Cardiac fibroblast (primary cell): ENCODE results near the gene RMI1.
A peak's percentile ranks its signal among the peaks of the same experiment; 100 is the strongest.

ENCODE experiments used
- DNase-seq, 2 donors: peaks; one replicate each; pipeline versions ENCODE4 v3.0.0 to v3.0.0-alpha.2; 2010; ENCODE audit warnings: low read depth in 2 of 2
- H3K4me3 ChIP-seq, 2 donors: replicated peaks in 1 of 2; 1 replicate in 1 of 2; 2 replicates in 1 of 2; pipeline ENCODE4 v1.5.1; 2011; ENCODE audit warnings: low read depth in 2 of 2, low read length in 2 of 2, mild to moderate bottlenecking in 2 of 2, moderate library complexity in 1 of 2
- TF ChIP-seq, protein P1 (sequence below): IDR thresholded peaks from one replicate; pipeline ENCODE4 v1.5.1; 2011; ENCODE audit warnings: low read depth, mild to moderate bottlenecking, low read length, inconsistent platforms

The RMI1 gene

DNA sequence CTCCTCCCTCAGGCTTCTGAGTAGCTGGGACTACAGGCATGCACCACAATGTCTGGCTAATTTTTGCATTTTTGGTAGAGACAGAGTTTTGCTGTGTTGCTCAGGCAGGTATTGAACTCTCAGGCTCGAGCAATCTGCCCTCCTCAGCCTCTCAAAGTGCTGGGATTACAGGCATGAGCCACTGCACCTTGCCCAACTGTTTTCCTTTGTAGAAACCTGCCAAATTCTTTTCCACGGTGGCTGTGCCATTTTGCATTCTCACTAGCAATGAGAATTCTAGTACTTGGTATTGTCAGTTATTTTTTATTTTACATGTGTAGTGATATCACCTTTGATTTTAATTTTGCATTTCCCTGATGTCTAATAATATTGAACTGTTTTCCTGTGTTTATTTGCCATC is 7.8 kb downstream of the RMI1 start:
- TF ChIP-seq, protein P1, sequence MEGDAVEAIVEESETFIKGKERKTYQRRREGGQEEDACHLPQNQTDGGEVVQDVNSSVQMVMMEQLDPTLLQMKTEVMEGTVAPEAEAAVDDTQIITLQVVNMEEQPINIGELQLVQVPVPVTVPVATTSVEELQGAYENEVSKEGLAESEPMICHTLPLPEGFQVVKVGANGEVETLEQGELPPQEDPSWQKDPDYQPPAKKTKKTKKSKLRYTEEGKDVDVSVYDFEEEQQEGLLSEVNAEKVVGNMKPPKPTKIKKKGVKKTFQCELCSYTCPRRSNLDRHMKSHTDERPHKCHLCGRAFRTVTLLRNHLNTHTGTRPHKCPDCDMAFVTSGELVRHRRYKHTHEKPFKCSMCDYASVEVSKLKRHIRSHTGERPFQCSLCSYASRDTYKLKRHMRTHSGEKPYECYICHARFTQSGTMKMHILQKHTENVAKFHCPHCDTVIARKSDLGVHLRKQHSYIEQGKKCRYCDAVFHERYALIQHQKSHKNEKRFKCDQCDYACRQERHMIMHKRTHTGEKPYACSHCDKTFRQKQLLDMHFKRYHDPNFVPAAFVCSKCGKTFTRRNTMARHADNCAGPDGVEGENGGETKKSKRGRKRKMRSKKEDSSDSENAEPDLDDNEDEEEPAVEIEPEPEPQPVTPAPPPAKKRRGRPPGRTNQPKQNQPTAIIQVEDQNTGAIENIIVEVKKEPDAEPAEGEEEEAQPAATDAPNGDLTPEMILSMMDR, result no peak
- H3K4me3 ChIP-seq, result no peak overlapping the region
- no peak for DNase-seq

DNA sequence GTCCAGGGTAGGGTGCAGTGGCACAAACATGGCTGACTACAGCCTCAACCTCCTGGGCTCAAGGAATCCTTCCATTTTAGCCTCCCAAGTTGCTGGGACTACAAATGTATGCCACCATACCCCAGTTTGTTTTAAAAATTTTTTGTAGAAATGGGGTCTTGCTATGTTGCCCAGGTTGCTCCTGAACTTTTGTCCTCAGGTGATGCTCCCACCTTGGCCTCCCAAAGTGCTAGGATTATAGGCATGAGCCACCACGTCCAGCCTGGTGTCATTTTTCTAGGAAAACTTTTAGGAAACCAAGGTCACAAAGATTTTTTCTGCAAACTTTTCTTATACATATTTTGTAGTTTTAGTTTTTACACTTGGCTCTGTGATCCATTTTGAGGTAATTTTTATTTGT is 10.8 kb downstream of the RMI1 start:
- H3K4me3 ChIP-seq, result no peak overlapping the region
- TF ChIP-seq, protein P1, result no peak
- no peak for DNase-seq

DNA sequence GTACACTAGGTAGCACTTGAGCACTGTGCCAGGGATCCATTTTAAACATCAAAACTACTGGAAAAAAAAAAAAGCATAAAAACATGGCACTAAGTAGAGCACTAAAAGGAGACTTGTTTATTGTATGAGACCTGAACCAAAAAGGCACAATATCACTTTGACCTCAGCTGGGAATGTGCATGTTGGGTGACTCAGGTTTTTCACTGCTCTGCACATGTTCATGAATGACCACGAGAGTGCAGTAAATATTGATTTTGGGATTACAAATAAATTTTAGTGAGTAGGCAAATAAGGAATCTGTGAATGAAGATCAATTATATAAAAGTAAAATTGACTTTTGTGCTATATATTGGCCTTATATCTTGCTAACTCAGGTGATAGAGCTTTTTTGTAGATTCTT is 11.8 kb downstream of the RMI1 start:
- TF ChIP-seq, protein P1, result no peak
- peak in 1 of 2 donors; percentile 39 for DNase-seq
- H3K4me3 ChIP-seq, result no peak overlapping the region

DNA sequence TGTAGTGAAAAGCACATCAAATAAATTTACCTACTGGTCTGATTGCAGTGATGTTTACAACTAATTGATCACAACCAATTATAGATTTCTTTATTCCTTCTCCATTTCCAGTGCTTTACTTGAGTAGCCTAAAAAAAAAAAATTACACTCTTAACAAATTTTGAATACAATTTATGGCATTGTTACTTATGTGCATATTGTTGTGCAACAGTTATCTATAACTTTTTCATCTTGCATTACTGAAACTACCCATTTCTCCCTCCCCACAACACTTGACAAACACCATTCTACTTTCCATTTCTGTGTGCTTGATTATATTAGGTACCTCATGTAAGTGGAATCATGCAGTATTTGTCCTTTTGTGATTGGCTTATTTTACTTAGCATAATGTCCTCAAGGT is 12.3 kb downstream of the RMI1 start:
- DNase-seq, result no peak
- H3K4me3 ChIP-seq, result no peak overlapping the region
- TF ChIP-seq, protein P1, result no peak

DNA sequence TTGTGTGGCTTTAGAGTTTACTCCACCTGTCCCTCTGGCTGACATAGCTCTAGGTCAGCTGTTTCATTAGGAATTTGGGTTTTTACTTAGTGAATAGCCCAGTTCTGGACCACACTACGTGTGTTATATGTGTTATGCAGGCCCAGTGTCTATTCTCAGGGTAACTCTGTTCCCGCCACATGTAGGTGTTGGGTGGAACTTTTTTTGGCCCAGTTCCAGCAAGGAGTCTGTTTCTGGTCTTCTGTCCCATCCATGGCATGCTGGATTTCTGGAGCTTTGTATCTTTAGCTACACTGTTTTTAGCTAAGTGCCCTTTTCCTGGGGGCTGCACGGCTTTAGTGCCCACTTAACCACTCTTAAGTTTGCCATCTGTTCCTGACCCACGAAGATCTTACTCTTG is 15.5 kb downstream of the RMI1 start:
- TF ChIP-seq, protein P1, result no peak
- DNase-seq, result no peak
- H3K4me3 ChIP-seq, result no peak overlapping the region

DNA sequence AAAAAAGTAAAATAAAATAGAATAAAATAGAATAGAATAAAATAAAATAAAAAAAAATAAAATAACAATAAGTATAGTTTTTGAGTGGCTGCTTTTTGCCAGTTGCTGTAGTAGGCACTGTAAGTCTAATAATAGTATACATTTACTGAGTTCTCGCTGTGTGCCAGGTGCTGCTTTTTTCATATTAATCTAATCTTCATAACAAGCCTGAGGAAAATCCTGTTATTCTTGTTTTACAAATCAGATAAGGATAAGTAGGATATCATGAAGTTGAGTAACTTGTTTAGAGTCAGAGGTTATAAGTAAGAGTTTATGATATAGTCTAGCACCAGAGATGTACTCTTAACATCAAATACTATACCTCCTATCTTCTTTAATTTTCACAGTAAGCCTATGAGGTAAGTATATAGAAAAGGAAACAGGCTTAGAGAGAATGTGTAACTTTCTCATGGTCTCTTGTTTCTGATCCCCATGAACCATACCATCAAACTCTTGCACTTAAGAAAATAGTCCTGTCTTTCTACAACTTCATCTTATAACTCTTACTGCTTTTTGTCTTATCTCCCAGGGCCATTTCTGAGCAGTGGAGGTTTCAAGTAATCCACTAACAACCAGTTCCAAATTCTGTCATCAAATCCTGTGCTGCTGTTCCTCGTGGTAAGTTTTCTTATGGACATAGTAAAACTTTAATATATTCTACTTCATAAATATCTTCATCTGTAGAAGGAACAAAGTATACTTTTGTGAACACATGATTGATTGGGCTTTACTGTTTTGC is 18.7 kb downstream of the RMI1 start:
- no peak overlapping the region for H3K4me3 ChIP-seq
- TF ChIP-seq, protein P1, result no peak
- no peak for DNase-seq

DNA sequence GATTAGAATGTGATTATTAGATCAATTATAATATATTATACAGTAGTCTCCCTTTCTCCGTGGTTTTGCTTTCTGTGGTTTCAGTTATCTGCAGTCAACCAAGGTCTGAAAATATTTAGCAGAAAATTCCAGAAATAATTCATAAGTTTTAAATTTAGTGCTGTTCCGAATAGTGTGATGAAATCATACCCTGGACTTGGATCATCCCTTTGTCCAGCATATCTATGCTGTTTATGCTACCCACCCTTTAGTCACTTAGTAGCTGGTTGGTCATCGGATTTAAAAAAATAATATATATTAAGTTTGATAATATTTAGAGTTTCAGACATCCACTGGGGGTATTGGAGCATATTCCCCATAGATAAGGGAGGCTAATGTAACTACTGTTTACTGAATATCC is 19.6 kb downstream of the RMI1 start:
- TF ChIP-seq, protein P1, result no peak
- no peak overlapping the region for H3K4me3 ChIP-seq
- peak; percentile 30 to 33 for DNase-seq
